OCI-M1 (cell line): ENCODE data around the gene PMP22.
"Not testable (repeated sequence)": the region's sequence is repeated elsewhere in the genome, so short reads cannot be mapped to it uniquely, and the experiment has no call there.

ENCODE experiments used
- DNase-seq: peaks from one replicate; lab custom pipeline; 2025; lab: John Stamatoyannopoulos, UW

The PMP22 gene

DNA sequence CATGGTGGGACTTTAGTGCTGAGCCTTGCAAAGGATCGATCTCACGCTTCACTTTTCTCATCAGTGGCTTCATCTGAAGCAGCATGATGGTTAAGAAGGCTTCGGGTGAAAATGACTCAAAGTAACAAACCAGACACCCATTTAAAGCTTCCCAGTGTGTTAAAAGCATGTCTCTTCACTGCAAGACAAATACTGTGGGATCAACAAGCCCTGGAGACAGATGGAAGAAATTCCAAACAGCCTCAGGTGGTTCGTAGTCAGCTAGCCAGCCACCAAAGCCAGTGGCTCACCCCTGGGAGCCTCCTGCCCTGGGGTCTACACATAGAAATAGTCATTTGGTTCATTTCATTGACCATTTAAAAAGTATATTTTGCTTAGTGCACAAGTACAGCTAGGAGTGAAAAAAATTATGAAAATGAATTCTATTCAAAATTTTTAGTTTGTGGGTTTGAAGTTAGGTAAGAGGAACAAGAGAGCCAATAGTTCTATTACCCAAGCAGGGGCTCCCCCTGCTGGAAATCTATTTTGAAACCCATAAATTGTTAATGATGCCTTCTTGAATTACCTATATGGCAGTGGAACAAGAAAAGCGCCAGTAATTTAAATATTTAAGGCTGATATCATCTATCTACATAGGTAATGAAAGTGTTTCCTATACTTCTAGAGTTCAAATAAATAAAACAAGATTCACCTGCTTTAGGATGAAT lies 51.6 kb downstream of the PMP22 start:
- DNase-seq = peak; percentile 64

DNA sequence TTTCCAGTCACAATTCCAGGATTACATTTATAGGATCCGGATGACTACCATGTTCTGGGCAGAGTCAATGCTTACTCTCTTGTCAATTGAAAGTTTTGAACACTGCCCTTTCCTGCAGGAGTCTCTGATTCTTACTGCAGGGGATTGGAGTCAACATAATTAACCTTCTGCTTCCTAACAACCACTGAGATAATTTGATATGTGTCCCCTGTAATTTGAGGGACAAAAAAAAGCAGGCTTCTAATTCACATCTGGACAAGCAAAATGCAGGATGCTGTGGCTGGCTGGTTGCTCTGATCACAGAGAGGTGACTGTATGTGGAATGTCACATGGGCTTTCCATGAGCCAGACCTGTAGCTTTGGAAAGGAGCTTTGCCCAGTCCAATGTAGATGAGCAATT lies 54.9 kb downstream of the PMP22 start:
- no peak for DNase-seq

DNA sequence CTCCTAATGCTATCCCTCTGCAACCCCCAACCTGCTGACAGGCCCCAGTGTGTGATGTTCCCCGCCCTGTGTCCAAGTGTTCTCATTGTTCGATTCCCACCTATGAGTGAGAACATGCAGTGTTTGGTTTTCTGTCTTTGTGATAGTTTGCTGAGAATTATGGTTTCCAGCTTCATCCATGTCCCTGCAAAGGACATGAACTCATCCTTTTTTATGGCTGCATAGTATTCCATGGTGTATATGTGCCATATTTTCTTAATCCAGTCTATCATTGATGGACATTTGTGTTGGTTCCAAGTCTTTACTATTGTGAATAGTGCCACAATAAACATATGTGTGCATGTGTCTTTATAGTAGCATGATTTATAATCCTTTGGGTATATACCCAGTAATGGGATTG lies 62.1 kb downstream of the PMP22 start:
- not testable (repeated sequence) for DNase-seq

DNA sequence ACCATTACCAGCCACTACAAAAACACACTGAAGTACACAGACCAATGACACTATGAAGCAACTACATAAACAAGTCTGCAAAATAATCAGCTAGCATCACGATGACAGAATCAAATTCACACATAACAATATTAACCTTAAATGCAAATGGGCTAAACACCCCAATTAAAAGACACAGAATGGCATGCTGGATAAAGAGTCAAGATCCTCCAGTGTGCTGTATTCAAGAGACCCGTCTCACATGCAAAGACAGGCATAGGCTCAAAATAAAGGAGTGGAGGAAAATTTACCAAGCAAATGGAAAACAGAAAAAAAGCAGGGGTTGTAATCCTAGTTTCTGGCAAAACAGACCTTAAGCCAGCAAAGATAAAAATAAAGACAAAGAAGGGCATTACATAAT lies 64.6 kb downstream of the PMP22 start:
- DNase-seq = not testable (repeated sequence)

DNA sequence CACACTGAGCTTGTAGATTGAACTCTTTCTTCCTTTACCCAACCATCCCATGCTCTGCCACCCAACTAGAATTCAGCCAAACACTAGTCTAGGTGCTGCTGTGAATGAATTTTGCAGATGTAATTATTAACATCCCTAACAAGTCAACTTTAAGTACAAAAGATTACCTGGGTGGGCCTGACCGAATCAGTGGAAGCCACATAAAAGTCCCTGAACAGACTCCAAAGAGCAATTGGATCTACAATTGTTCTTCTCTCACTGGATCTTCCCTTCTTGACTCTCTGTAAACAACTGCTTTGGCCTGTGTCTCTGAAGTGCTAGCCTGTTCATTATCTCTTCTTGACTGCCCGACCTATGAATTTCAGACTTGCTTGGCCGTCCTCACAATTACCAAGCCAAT lies 67.9 kb downstream of the PMP22 start:
- DNase-seq = no peak

DNA sequence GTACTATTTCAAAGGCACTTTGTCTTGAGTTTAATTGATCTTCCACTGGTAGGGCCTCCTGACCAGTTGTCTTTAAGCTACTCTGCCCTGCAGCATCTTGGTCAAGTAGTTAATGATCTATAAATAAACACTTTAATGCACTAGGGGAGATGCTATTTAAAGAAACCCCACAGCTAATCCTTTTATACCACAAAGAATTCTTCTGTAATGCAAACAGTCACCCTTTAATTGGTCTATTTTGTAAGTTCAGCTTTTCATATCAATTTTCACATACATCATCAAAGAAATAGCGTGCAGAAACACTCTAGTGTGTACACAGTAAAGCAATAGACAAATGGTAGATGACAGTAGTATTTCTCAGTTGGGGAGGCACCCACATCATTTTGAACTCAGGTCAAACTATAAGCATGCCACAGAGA lies 70.3 kb downstream of the PMP22 start:
- DNase-seq = no peak

DNA sequence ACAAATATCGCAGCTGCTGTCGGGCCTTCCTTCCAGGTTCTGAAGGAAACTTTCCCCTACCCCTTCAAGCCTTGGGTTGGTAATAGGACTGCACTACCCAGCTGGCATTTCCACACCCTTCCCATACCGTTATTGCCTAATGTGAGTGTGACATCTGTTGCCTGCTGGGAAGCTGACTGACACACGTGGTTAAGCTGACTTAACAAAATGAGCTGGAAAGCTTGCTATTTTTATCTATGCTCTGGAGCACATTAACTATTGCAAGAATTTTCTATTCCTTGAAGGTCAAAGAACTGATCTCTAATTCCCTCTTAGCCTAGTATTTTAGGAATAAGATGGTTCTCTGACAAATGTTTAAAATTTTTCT lies 79.5 kb downstream of the PMP22 start:
- DNase-seq = peak; percentile 40

DNA sequence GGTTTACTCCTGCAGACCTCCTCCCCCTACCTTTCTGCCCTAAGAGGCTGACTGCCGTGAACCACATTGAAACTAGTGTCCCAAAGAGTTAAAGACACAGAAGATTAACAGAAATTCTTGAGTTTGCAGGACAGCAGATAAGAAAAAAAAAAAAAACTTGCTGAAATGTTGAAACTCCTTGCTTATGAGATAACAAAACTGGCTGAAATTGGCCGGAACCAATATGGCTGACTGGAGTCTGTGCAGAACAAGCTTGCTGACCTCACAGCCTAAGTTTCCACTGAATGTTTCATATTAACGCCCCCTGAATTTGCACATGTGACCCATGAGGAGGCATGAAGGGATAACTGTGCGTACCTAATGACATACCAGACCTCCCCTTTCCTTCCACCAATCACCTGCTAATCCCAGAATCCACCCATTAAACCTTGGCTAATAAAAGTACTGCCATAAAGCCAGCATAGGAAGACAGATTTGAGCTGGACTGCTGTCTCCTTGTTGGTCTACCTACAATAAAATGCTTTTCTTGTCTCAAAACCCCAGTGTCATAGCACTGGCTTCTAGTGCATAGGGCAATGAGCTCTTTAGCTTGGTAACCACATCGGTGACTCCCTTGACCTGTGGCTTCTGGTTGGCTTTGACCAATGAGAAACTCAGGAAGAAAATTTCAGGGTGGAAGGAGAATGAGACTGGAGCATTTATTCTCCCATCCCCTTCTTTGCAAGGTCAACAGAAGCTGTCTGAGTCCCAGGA lies 80.1 kb downstream of the PMP22 start:
- DNase-seq = peak; percentile 68

DNA sequence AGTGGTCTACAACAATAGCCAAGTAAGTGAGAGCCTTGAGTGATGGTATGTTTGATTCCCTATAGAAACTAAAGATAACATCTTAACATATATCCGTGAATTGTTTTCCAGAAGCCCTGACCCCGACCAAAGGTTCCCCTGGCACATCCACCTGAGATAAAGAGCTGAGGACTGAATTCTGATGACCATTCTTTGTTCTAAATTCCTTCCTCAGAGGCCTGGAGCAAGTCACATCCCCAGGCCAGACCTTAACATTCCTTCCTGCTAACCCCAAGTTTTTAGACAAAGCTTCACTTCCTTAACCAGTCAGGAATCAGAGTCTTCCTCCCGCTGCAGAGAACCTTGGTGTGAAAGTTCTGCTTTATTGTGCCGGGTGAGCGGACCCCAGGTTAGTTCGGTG lies 83.3 kb downstream of the PMP22 start:
- DNase-seq = no peak

DNA sequence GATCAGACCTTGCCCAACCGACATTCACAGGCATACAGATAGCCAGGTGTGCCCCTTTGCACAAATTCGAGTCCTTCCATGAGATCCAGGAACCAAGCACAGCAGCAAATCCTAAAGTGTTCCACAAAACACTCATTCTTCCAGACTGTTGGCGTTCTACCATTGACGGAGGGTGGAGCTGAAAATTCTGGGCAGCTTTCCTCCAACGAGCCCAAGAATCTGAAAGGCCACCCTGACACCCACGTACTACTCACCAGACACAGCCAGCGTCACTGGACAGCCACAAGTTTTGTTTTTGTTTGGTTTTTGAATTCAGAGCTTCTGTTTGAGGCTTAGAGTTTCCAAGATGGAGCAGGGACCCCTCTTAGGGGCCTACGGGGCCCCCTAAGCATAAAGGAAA lies 83.8 kb downstream of the PMP22 start:
- no peak for DNase-seq

DNA sequence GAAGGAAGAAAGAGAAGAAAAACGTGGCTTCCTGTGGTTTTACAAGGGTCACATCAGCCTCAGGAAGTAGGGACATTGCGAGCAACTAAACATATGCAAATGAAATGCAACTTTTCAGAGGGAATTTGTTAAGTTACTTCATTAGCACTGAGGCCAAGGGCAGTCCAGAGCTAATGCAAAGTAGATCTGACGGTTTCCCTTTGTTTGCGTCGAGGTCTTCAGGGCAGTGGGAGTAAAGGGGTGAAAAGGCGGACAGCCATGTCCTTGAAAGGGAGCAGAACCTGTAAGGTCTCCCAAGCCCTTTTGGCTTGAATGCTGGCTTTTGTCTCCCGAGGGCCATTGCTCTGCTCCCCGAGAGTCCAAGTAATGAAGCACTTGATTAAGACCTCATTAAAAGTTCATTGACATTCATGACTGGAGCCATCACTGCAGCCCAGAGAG lies 85.0 kb downstream of the PMP22 start:
- no peak for DNase-seq
